Psoas muscle (tissue), 8 donors: Measurements from ENCODE around the gene NUP210. TPM values are rescaled to one million over a fixed set of nuclear protein-coding genes. Genes with fewer than 3 reads are reported as not detected.

ENCODE experiments used
- ATAC-seq, 4 donors: fragments of 200-7000 bp; cut with Tn5 transposase; one replicate each; pipeline ENCODE4 v1.9.1; 2020; ENCODE audit warnings: moderate library complexity in 3 of 4, mild to moderate bottlenecking in 2 of 4
- DNase-seq, 2 donors: peaks; one replicate each; pipeline ENCODE4 v3.0.0-alpha.2; 2020
- H3K27ac ChIP-seq: fragments of 200-600 bp; one replicate; pipeline ENCODE4 v1.8.0; 2022
- H3K27me3 ChIP-seq, 3 donors: fragments of 200-600 bp in 1 of 3; one replicate each; pipeline versions ENCODE4 v1.6.1 to v1.8.0; 2013 to 2022; ENCODE audit warnings: low read length in 2 of 3, mild to moderate bottlenecking in 2 of 3, moderate library complexity in 1 of 3; ENCODE audit not compliant: insufficient read depth in 3 of 3
- H3K36me3 ChIP-seq, 2 donors: fragments of 200-600 bp in 1 of 2; one replicate each; pipeline versions ENCODE4 v1.6.1 to v1.8.0; 2013 to 2022; ENCODE audit warnings: low read depth in 1 of 2, mild to moderate bottlenecking in 1 of 2, moderate library complexity in 1 of 2; ENCODE audit not compliant: insufficient read depth in 1 of 2
- H3K4me1 ChIP-seq: fragments of 200-600 bp; one replicate; pipeline ENCODE4 v1.8.0; 2022
- H3K4me3 ChIP-seq: fragments of 200-600 bp; one replicate; pipeline ENCODE4 v1.8.0; 2022; ENCODE audit warnings: mild to moderate bottlenecking
- H3K9me3 ChIP-seq: fragments of 200-600 bp; one replicate; pipeline ENCODE4 v1.8.0; 2022
- CTCF ChIP-seq: fragments of 200-600 bp; IDR thresholded peaks from one replicate; pipeline ENCODE4 v1.8.0; 2022; ENCODE audit warnings: antibody characterized with exemption
- WGBS, 3 donors: extraction: QIAGEN DNeasy Blood & Tissue Kit; methylation state at CpG; one replicate each; pipeline versions ENCODE4 v1.1.6 to v1.1.7; 2013; 5-methylcytosine and 5-hydroxymethylcytosine counted together
- intact Hi-C, 2 donors: fragments of 100-400 bp; cut with DNase I; formaldehyde crosslinking; loops; one replicate each; pipeline versions ENCODE4 v1.11.0 to v1.14.2; 2022
- long read RNA-seq, 2 donors: library from polyadenylated mRNA; unstranded; transcript quantifications; one replicate each; pipeline ENCODE4 v2.0.0, GENCODE V29; 2021
- polyA plus RNA-seq, 3 donors: library from polyadenylated mRNA; stranded (reverse); fragments of 200-250 nt; gene quantifications; one replicate each; pipeline ENCODE4 v1.2.3, GENCODE V29; 2013
- total RNA-seq, 4 donors: library from RNA; stranded (reverse); fragmentation: NEBNext Ultra II Directional in 2 of 4; extraction: Animal tissue kit (Norgen Biotek cat#: 25700) in 2 of 4; gene quantifications; one replicate each; pipeline versions ENCODE4 v1.2.1 to v1.2.4, GENCODE V29; 2021 to 2023
- donor health status: healthy with polysubstance abuse.
- donor health status: DM: no; HTN: no; CAD: no; lungs with moderate emphysema.
- donor health status: Bipolar disorder and iron deficiency.
- donor health status: healthy.
- donor health status: DM: yes; HTN: yes; CAD: no.
- donor health status: DM: no; HTN: no; CAD: no.
- donor health status: DM: no; HTN: no; CAD: no.
- donor health status: DM: yes; HTN: yes; CAD: no.

NUP210 gene
- total RNA-seq (1 to 10 TPM; 2.1 to 8.0 (median 3.8) TPM), polyA plus RNA-seq (1 to 10 TPM in 1 of 3 donors, under 1 TPM in 2; 0.29 to 1.1 (median 0.66) TPM)
- long read RNA-seq, donor 1, partial matches to known transcripts = 4 of 13 reads
- long read RNA-seq, donor 1, other reads (novel, unspliced or antisense) = 8 of 13 reads
- long read RNA-seq, donor 2, partial matches to known transcripts = 2 of 12 reads
- long read RNA-seq, donor 2, other reads (novel, unspliced or antisense) = 10 of 12 reads

- H3K27me3 ChIP-seq = no peaks in the 10 kb centered on the region
- peaks cover 9% of the 10 kb centered on the region for H3K4me1 ChIP-seq
- H3K27ac ChIP-seq = peak within 1 kb of the TSS; percentile 78
- ATAC-seq = peak; percentile 38 to 73 (median 66)
- intact Hi-C loops = no loop called here
- no peaks in the 10 kb centered on the region for H3K36me3 ChIP-seq
- 3 to 10% (median 6%) methylated on average over 31 to 90 of the region's 90 CpGs for WGBS, 3 donors
- peak; percentile 37 to 65 for DNase-seq
- TF ChIP-seq CTCF = no peak
- H3K4me3 ChIP-seq = peak within 1 kb of the TSS; percentile 77
- no peaks in the 10 kb centered on the region for H3K9me3 ChIP-seq
Measured at GRCh38 chr3:13420045-13420830, at the start of gene NUP210. Gene NUP210, minus strand, starts transcription at chr3:13420322. Its CDS starts 96 bp downstream, at chr3:13420226.

- no peak for TF ChIP-seq CTCF
- no peaks in the 10 kb centered on the region for H3K27me3 ChIP-seq
- intact Hi-C loops = no loop called here
- H3K9me3 ChIP-seq = no peaks in the 10 kb centered on the region
- H3K4me1 ChIP-seq = peaks cover 8% of the 10 kb centered on the region
- ATAC-seq = no peak
- H3K27ac ChIP-seq = no peak overlapping the region
- 83 to 86% (median 83%) methylated on average over 4 of the region's 4 CpGs for WGBS, 3 donors
- H3K36me3 ChIP-seq = no peaks in the 10 kb centered on the region
- H3K4me3 ChIP-seq = no peak overlapping the region
- DNase-seq = no peak
Measured at GRCh38 chr3:13466781-13467180, 46.7 kb upstream of the NUP210 start.

- Histone ChIP-seq H3K27me3 (no peaks in the 10 kb centered on the region), H3K36me3 (no peaks in the 10 kb centered on the region), H3K4me3 (no peak overlapping the region), H3K4me1 (peaks cover 17% of the 10 kb centered on the region), H3K27ac (no peak overlapping the region), H3K9me3 (no peaks in the 10 kb centered on the region)
- TF ChIP-seq CTCF = no peak
- ATAC-seq = no peak
- WGBS, 3 donors = 42 to 58% (median 52%) methylated on average over 4 of the region's 4 CpGs
- DNase-seq = no peak
- intact Hi-C loops = no loop called here
Measured at GRCh38 chr3:13465236-13465873, 45.2 kb upstream of the NUP210 start.

GRCh38 chr3:13463618-13464400 lies 43.7 kb upstream of the NUP210 start:
- no peaks in the 10 kb centered on the region for H3K9me3 ChIP-seq
- ATAC-seq (no peak), DNase-seq (no peak)
- no peak overlapping the region for H3K27ac ChIP-seq
- H3K4me3 ChIP-seq = no peak overlapping the region
- no peak for TF ChIP-seq CTCF
- intact Hi-C loops = no loop called here
- 47 to 65% (median 58%) methylated on average over 11 of the region's 11 CpGs for WGBS, 3 donors
- H3K4me1 ChIP-seq = peaks cover 17% of the 10 kb centered on the region
- H3K27me3 ChIP-seq = no peaks in the 10 kb centered on the region
- H3K36me3 ChIP-seq = no peaks in the 10 kb centered on the region
